Retinal pigment epithelial cell (primary cell): Measurements from ENCODE around the gene CREB5.

Experiments used
- DNase-seq: peaks from one replicate; pipeline ENCODE4 v3.0.0-alpha.2; 2010; ENCODE audit warnings: low read depth
- H3K4me3 ChIP-seq: 2 replicates; pipeline ENCODE4 v1.5.1; 2011; ENCODE audit warnings: mild to moderate bottlenecking, low read length, control low read depth, moderate library complexity
- CTCF ChIP-seq: conservative IDR thresholded peaks from 2 replicates; pipeline ENCODE4 v1.5.1; 2011; ENCODE audit warnings: low read depth, low read length, control low read depth, inconsistent platforms

The CREB5 gene

GRCh38 chr7:28722684-28723083 is 310.4 kb downstream of the CREB5 start:
- H3K4me3 ChIP-seq, result no peak overlapping the region
- no peak for TF ChIP-seq CTCF
- no peak for DNase-seq

- no peak for TF ChIP-seq CTCF
- DNase-seq, result no peak
These were observed 311.0 kb downstream of the CREB5 start for GRCh38 chr7:28723336-28723735.

GRCh38 chr7:28724563-28724962 is 312.2 kb downstream of the CREB5 start:
- no peak for TF ChIP-seq CTCF
- no peak overlapping the region for H3K4me3 ChIP-seq
- no peak for DNase-seq

More at GRCh38 chr7:28723336-28723735, 311.0 kb downstream of the CREB5 start:
- no peak overlapping the region for H3K4me3 ChIP-seq

GRCh38 chr7:28725045-28725642 is 312.8 kb downstream of the CREB5 start:
- no peak overlapping the region for H3K4me3 ChIP-seq
- DNase-seq, result no peak
- TF ChIP-seq CTCF, result no peak

GRCh38 chr7:28725911-28726310 is 313.6 kb downstream of the CREB5 start:
- H3K4me3 ChIP-seq, result no peak overlapping the region
- TF ChIP-seq CTCF, result no peak
- DNase-seq, result no peak

- no peak for DNase-seq
- no peak overlapping the region for H3K4me3 ChIP-seq
- no peak for TF ChIP-seq CTCF
These were observed 314.2 kb downstream of the CREB5 start for GRCh38 chr7:28726555-28726954.

GRCh38 chr7:28729281-28729680 is 317.0 kb downstream of the CREB5 start:
- no peak for DNase-seq
- TF ChIP-seq CTCF, result no peak
- H3K4me3 ChIP-seq, result no peak overlapping the region
